22Rv1 (cell line): Measurements from ENCODE around the gene SSH3.

Experiments used
- H3K27ac ChIP-seq: fragments of 450-650 bp; 2 replicates; pipeline ENCODE4 v1.5.1; 2017
- CTCF ChIP-seq: fragments of 450-650 bp; IDR thresholded peaks from 2 replicates; pipeline ENCODE4 v1.5.1; 2017; ENCODE audit warnings: mild to moderate bottlenecking
- ZFX ChIP-seq: fragments of 450-650 bp; IDR thresholded peaks from 2 replicates; pipeline ENCODE4 v1.6.1; 2017; ENCODE audit warnings: antibody characterized with exemption, borderline replicate concordance

The SSH3 gene

GRCh38 chr11:67280788-67281551, 22.4 kb upstream of the SSH3 start:
- H3K27ac ChIP-seq: no peak overlapping the region
- TF ChIP-seq ZFX: no peak
- TF ChIP-seq CTCF: no peak

GRCh38 chr11:67281552-67282150, 21.7 kb upstream of the SSH3 start:
- TF ChIP-seq CTCF: no peak
- no peak for TF ChIP-seq ZFX
- no peak overlapping the region for H3K27ac ChIP-seq

- TF ChIP-seq ZFX (no peak), CTCF (no peak)
- H3K27ac ChIP-seq: no peak overlapping the region
Measured at GRCh38 chr11:67282155-67282875, 21.0 kb upstream of the SSH3 start.

- TF ChIP-seq CTCF (no peak), ZFX (no peak)
- no peak overlapping the region for H3K27ac ChIP-seq
Measured at GRCh38 chr11:67282876-67283371, 20.4 kb upstream of the SSH3 start.

GRCh38 chr11:67283481-67283963, 19.8 kb upstream of the SSH3 start:
- TF ChIP-seq ZFX (no peak), CTCF (no peak)
- H3K27ac ChIP-seq: no peak overlapping the region

GRCh38 chr11:67284811-67285540, 18.4 kb upstream of the SSH3 start:
- no peak for TF ChIP-seq CTCF
- no peak for TF ChIP-seq ZFX
- H3K27ac ChIP-seq: no peak overlapping the region
